RWPE1 (cell line): ENCODE measurements around the gene CAV1.

ENCODE experiments used
- CTCF ChIA-PET: fragments of 350-600 bp; sonication (Branson Sonifier 250); formaldehyde crosslinking; extraction: SDS; loops from one replicate; lab custom pipeline; 2021; lab: Yijun Ruan, JAX
- POLR2A ChIA-PET: fragments of 400-600 bp; formaldehyde crosslinking; extraction: SDS; loops from one replicate; lab custom pipeline; 2020; ENCODE audit warnings: antibody characterized with exemption; ENCODE audit not compliant: low non-redundant PET; lab: Yijun Ruan, JAX
- DNase-seq: peaks from one replicate; pipeline ENCODE4 v3.0.0; 2012; ENCODE audit warnings: low spot score
- H3K27ac ChIP-seq: fragments of 450-650 bp; 2 replicates; pipeline ENCODE4 v1.5.1; 2017
- TF ChIP-seq, protein P1 (sequence below): fragments of 450-650 bp; conservative IDR thresholded peaks from 2 replicates; pipeline ENCODE4 v1.5.1; 2017; ENCODE audit warnings: low read depth, mild to moderate bottlenecking

Gene CAV1

DNA sequence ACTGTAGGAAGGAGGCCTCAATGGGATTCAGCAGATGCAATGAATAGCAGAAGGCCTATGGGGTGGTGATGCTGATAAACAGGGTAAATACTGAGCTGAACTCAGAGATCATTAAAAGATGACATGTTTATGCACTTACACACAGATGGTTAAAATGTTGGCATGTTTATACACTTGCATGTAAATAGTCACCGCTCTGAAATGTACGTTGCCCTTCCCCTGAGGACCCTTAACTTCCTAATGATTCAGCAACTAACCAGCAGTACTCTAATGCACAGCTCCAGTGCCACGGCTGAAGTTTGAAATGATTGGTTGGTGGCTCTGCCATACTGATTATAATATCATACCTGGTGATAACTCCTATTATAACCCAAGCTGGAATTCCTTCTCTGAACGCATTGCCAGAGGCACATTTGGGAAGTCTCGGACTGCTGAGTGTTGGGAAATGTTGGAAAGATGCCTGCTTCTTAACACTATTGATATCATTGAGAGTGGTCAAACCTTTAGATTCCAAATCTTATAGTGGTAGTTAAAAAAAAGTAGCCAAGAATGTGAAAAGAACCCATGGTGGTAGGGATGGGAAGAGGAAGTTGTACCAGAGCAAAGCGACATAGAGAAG lies 3.7 kb upstream of the CAV1 start:
- ChIA-PET POLR2A (no interaction called here), CTCF (interaction anchor here (0.6 to 1.1 kb wide), 2 partner anchors 17 to 88 kb away, joined by 3 to 4 read pairs; no protein-coding TSS in a partner anchor)
- H3K27ac ChIP-seq, result no peak overlapping the region
- TF ChIP-seq, protein P1, sequence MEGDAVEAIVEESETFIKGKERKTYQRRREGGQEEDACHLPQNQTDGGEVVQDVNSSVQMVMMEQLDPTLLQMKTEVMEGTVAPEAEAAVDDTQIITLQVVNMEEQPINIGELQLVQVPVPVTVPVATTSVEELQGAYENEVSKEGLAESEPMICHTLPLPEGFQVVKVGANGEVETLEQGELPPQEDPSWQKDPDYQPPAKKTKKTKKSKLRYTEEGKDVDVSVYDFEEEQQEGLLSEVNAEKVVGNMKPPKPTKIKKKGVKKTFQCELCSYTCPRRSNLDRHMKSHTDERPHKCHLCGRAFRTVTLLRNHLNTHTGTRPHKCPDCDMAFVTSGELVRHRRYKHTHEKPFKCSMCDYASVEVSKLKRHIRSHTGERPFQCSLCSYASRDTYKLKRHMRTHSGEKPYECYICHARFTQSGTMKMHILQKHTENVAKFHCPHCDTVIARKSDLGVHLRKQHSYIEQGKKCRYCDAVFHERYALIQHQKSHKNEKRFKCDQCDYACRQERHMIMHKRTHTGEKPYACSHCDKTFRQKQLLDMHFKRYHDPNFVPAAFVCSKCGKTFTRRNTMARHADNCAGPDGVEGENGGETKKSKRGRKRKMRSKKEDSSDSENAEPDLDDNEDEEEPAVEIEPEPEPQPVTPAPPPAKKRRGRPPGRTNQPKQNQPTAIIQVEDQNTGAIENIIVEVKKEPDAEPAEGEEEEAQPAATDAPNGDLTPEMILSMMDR, result no peak
- no peak for DNase-seq

DNA sequence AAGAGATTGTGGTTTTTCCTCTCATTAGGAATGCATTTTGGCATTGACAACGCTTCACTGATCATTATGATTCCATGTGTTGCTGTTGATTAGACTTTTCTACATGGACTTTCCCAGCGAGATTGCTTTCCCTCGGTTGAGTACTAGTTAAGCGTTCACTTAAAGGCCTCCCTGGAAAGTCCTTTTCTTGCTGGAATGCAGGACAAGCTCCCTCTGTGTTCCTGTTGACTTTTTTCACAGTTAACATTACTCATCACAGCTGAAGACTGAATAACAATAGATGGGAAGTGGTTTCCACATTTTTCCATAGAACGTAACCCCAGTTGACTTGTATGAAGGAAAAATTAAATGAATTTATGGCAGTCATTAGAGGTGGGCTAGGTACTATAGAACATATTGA lies 2.6 kb upstream of the CAV1 start:
- CTCF ChIA-PET, result interaction anchor here (0.6 to 1.1 kb wide), 5 partner anchors 18 to 421 kb away, joined by 3 to 4 read pairs (median 4); no protein-coding TSS in a partner anchor
- peak overlapping the region; percentile 77 for H3K27ac ChIP-seq
- TF ChIP-seq, protein P1, result no peak
- POLR2A ChIA-PET, result no interaction called here
- peak; percentile 80 for DNase-seq

DNA sequence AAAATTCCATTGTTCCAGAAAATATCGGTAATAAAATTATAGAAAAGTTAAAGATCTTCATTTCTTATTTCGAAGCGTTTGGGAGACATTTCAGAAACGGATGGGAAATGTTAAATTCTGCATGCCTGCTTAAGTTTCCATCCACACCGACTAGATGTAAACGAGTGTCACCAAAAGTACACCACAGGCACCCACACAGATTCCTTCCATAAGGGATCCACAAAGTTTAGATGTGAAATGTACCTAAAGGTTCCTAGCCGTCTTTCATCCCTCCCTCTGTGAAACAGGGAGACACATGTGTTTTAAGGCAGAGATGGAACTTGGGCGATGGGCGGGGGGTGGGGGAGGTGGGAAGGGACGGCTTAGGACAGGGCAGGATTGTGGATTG lies 621 bp upstream of the CAV1 start:
- peak overlapping the region; percentile 100 for H3K27ac ChIP-seq
- no peak for DNase-seq
- ChIA-PET POLR2A (no interaction called here), CTCF (interaction anchor here (1.5 to 1.8 kb wide), 2 partner anchors 22 to 265 kb away, joined by 4 to 7 read pairs; no protein-coding TSS in a partner anchor)
- TF ChIP-seq, protein P1, result no peak

DNA sequence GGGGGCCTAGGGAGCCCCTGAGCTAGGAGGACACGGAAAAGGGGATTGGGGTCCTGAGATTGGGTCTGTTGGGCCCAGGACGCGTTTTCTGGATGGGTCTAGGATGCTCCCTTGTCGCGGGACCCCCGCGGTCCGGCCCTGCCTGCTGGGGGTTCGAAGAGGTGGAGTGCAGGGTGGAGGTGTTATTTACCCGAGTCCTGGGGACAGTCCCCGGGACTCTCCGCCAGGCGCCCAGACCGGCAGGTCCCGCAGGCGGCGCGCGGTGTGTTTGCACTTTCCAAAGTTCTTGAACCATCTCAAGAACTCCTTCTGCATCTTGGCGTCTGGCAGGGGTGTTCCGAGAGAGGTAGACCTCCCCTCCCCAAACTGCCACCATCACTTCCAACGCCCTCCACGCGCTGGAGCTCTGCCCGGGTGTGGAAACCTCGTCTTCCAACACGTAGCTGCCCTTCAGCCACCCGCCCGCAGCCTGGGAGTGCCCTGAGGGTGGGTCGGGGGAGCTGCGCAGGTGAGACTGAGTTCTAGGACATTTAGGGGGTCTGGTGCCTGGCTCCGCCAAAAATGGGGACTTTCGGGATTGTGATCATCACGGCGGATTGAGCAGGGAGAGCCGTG lies 569 bp downstream of the CAV1 start:
- TF ChIP-seq, protein P1, result no peak
- no peak for DNase-seq
- peak overlapping the region; percentile 100 for H3K27ac ChIP-seq
- CTCF ChIA-PET, result interaction anchor here (0.6 to 2.8 kb wide), 14 partner anchors 9 to 310 kb away, joined by 3 to 44 read pairs (median 3); partner anchors contain the start of gene CAV2
- POLR2A ChIA-PET, result interaction anchor here (0.5 to 1.2 kb wide), 2 partner anchors 23 to 30 kb away, joined by 3 to 6 read pairs; no protein-coding TSS in a partner anchor

DNA sequence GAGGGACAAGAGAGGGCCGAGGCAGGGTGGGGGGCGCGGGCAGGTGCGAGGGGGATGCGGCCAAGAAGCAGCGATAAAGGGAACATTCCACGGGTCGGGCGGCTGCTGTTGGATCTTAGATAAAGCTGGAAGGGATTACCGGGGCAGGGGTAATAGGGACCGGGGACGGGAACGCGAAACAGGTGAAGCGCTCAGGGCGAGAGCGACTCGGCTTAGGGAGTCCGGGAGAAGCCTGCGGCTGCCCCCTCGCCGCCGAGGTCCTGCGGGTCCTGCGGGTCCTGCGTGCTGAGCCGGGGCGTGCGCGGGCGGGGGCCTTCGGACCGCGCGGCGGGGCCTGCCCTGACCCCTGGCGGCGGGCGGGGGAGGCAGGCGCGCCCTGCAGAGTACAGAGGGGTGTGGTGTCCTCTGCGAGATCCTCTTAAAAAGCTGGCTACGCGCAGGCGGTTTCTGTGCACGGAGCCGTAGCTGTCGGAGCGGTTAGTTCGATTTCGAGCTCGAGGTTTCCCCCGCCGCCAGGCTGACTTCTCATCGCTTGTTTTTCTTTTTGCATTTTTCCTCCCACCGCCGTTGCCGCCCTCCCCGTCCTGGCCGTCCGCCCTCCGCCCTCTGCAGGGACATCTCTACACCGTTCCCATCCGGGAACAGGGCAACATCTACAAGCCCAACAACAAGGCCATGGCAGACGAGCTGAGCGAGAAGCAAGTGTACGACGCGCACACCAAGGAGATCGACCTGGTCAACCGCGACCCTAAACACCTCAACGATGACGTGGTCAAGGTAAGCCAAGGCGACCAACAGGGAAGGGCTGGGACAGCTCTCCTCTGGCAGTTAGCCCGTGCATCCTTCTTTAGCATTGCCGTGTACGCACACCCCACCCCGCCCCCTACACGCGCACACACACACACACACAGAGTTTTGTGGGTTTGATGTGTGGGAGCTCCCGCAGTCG lies 1.4 kb downstream of the CAV1 start:
- CTCF ChIA-PET, result interaction anchor here (0.5 to 2.8 kb wide), 25 partner anchors 9 to 309 kb away, joined by 3 to 44 read pairs (median 3); partner anchors contain the start of gene CAV2
- POLR2A ChIA-PET, result interaction anchor here (0.5 to 1.2 kb wide), 5 partner anchors 13 to 266 kb away, joined by 3 to 6 read pairs (median 3); partner anchors contain the start of gene CAV2
- TF ChIP-seq, protein P1, result peak; percentile 98
- DNase-seq, result peak; percentile 82
- H3K27ac ChIP-seq, result peak overlapping the region; percentile 100

DNA sequence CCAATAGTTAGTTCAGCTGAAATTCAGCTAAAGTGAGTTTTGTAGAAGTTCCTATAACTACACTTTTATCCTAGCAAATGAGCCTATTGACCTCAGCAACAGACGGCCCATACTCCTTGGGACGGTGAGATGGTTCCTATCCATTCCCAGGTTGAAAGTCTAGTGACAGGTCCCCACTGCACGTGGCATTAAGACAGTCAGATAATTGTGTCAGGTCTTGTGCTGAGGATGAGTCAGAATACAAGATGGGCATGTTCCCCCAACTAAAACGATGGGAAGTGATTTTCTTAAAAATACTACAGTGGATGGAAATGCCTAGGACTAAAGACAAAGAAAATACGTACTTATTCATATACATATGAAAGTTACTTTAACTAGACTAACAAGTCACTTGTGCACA lies 2.1 kb downstream of the CAV1 start:
- peak overlapping the region; percentile 100 for H3K27ac ChIP-seq
- ChIA-PET POLR2A (interaction anchor here (0.7 to 1.2 kb wide), 5 partner anchors 12 to 267 kb away, joined by 3 to 6 read pairs (median 3); partner anchors contain the start of gene CAV2), CTCF (interaction anchor here (0.6 to 2.8 kb wide), 8 partner anchors 16 to 269 kb away, joined by 3 to 44 read pairs (median 3); partner anchors contain the start of gene CAV2)
- TF ChIP-seq, protein P1, result no peak
- no peak for DNase-seq
